ENCODE measurements around the gene WSCD2.

- TF ChIP-seq GATA3 (IDR thresholded peaks at IDR 0.05; ENCODE audit: low read depth, low read length) (no peak), GATA2 (IDR thresholded peaks at IDR 0.05; ENCODE audit: low read depth, low read length) (no peak)
Measured at GRCh38 chr12:108150436-108150835, 21.3 kb downstream of the WSCD2 start.
